RWPE2 (cell line): ENCODE measurements around the gene TXNL4A.

Experiments used
- ATAC-seq: fragments of 200-7000 bp; cut with Tn5 transposase; 3 replicates; pipeline ENCODE4 v1.9.1; 2021; ENCODE audit warnings: low read depth
- DNase-seq: peaks from one replicate; pipeline ENCODE4 v3.0.0-alpha.2; 2020; ENCODE audit warnings: low spot score
- H3K27ac ChIP-seq: fragments of 450-650 bp; 2 replicates; pipeline ENCODE4 v1.5.1; 2017; ENCODE audit warnings: mild to moderate bottlenecking; ENCODE audit not compliant: poor library complexity, severe bottlenecking
- H3K27me3 ChIP-seq: fragments of 250-450 bp; sonication (Bioruptor Pico); 2 replicates; pipeline ENCODE4 v1.5.1; 2021; ENCODE audit warnings: mild to moderate bottlenecking, moderate library complexity; ENCODE audit not compliant: insufficient read depth, poor library complexity, severe bottlenecking
- H3K36me3 ChIP-seq: fragments of 250-450 bp; sonication (Bioruptor Pico); 2 replicates; pipeline ENCODE4 v1.5.1; 2020; ENCODE audit warnings: low read depth, mild to moderate bottlenecking, moderate library complexity
- H3K4me1 ChIP-seq: fragments of 250-450 bp; sonication (Bioruptor Pico); 2 replicates; pipeline ENCODE4 v1.5.1; 2021; ENCODE audit warnings: mild to moderate bottlenecking, moderate library complexity; ENCODE audit not compliant: insufficient read depth, poor library complexity, severe bottlenecking
- H3K4me3 ChIP-seq: fragments of 250-450 bp; sonication (Bioruptor Pico); 2 replicates; pipeline ENCODE4 v1.5.1; 2021; ENCODE audit warnings: mild to moderate bottlenecking, moderate library complexity; ENCODE audit not compliant: severe bottlenecking
- H3K9me3 ChIP-seq: fragments of 250-450 bp; sonication (Bioruptor Pico); 2 replicates; pipeline ENCODE4 v1.5.1; 2021; ENCODE audit warnings: mild to moderate bottlenecking, moderate library complexity; ENCODE audit not compliant: severe bottlenecking
- CTCF ChIP-seq: fragments of 450-650 bp; IDR thresholded peaks from one replicate; pipeline ENCODE4 v1.5.1; 2017; ENCODE audit warnings: mild to moderate bottlenecking, moderate library complexity; ENCODE audit not compliant: poor library complexity, severe bottlenecking

Gene TXNL4A

GRCh38 chr18:79921984-79922965 lies 66.1 kb downstream of the TXNL4A start:
- no peak for TF ChIP-seq CTCF
- Histone ChIP-seq H3K4me1 (no peaks in the 10 kb centered on the region), H3K27me3 (no peaks in the 10 kb centered on the region), H3K4me3 (no peak overlapping the region), H3K36me3 (peaks cover 12% of the 10 kb centered on the region), H3K9me3 (no peaks in the 10 kb centered on the region), H3K27ac (no peak overlapping the region)
- ATAC-seq (no peak), DNase-seq (no peak)
